Measurements from ENCODE around the gene SCYGR1.
"Not testable (repeated sequence)": the region's sequence is repeated elsewhere in the genome, so short reads cannot be mapped to it uniquely, and the experiment has no call there.

- TF ChIP-seq CTCF (conservative IDR thresholded peaks at IDR 0.05; ENCODE audit: low read depth, low read length); EZH2 (IDR thresholded peaks at IDR 0.05; ENCODE audit: borderline replicate concordance, low read depth, low read length, poor library complexity, severe bottlenecking): not testable (repeated sequence)
Observed at GRCh38 chr2:227387583-227387982, at the start of gene SCYGR1.

Measured in A673 (cell line).